Fibroblast of villous mesenchyme (primary cell): ENCODE results near the gene CHST12. TPM values are rescaled to one million over a fixed set of nuclear protein-coding genes. Genes with fewer than 3 reads are reported as not detected.
A peak's percentile ranks its signal among the peaks of the same experiment; 100 is the strongest.

Experiments used
- DNase-seq: peaks from one replicate; pipeline ENCODE4 v3.0.0-alpha.2; 2010; ENCODE audit warnings: low read depth
- H3K4me3 ChIP-seq: 2 replicates; pipeline ENCODE4 v1.5.1; 2011; ENCODE audit warnings: low read depth, mild to moderate bottlenecking, low read length
- total RNA-seq: library from RNA; depleted of rRNA; stranded (reverse); fragments of >200 nt; gene quantifications from 2 replicates; pipeline ENCODE4 v1.2.3, GENCODE V29; 2012
- TF ChIP-seq, protein P1 (sequence below): IDR thresholded peaks from 2 replicates; pipeline ENCODE4 v1.5.1; 2012; ENCODE audit warnings: low read depth, mild to moderate bottlenecking, low read length; ENCODE audit not compliant: insufficient read depth

CHST12 gene
- total RNA-seq, 1 donor, result 3.5 TPM

DNA sequence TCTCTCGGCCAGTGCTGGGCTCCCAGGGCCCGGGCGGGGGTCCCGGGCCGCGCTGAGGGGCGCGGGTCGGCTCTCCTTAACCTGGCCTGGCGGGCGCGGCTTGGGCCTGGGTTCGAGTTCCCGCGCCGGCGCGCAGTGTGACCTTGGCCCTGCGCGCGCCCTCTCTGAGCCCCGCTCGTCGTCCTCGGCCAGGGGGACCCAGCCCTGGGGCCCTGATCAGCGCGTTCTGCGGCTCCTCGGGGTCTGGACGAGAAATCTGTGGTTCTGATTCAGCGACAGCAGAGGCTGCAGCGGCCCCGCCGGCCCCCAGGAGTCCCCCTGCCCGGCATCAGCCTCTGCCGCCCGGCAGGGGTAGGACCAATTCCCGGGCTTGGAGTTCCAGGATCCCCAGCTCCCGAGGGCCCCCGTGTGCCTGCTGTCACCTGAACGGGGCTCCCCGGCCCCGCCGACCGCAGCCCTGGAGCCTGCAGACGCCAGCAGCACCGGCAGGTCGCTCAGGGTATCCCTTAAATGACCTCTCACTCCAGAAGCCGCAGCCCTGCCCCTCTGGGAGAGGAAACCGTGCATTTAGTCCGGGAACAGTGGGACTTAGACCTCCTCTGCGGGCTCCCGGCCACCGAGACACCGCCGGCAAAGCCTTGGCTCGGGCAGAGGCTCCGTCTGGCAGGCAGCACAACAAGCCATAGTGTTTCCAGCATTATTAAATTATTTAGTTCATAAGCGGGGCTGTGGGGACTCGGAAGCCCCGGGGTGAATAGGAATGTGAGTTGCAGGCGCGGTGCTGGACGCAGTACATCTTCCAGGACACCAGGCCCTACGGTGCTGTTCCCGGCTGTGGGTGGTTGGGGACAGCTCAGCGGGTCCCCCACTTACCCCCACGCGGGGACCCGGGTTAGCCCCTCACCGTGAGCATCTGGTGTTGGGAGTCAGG lies 572 bp downstream of the CHST12 start:
- peak; percentile 30 for DNase-seq
- H3K4me3 ChIP-seq, result peak overlapping the region; percentile 78
- TF ChIP-seq, protein P1, sequence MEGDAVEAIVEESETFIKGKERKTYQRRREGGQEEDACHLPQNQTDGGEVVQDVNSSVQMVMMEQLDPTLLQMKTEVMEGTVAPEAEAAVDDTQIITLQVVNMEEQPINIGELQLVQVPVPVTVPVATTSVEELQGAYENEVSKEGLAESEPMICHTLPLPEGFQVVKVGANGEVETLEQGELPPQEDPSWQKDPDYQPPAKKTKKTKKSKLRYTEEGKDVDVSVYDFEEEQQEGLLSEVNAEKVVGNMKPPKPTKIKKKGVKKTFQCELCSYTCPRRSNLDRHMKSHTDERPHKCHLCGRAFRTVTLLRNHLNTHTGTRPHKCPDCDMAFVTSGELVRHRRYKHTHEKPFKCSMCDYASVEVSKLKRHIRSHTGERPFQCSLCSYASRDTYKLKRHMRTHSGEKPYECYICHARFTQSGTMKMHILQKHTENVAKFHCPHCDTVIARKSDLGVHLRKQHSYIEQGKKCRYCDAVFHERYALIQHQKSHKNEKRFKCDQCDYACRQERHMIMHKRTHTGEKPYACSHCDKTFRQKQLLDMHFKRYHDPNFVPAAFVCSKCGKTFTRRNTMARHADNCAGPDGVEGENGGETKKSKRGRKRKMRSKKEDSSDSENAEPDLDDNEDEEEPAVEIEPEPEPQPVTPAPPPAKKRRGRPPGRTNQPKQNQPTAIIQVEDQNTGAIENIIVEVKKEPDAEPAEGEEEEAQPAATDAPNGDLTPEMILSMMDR, result peak; percentile 31

GRCh38 chr7:2404714-2405119 lies 1.3 kb downstream of the CHST12 start:
- TF ChIP-seq, protein P1, result no peak
- DNase-seq, result no peak
- peak overlapping the region; percentile 78 for H3K4me3 ChIP-seq

- H3K4me3 ChIP-seq, result no peak overlapping the region
- TF ChIP-seq, protein P1, result no peak
- DNase-seq, result no peak
Observed at GRCh38 chr7:2405201-2405600, 1.8 kb downstream of the CHST12 start.

DNA sequence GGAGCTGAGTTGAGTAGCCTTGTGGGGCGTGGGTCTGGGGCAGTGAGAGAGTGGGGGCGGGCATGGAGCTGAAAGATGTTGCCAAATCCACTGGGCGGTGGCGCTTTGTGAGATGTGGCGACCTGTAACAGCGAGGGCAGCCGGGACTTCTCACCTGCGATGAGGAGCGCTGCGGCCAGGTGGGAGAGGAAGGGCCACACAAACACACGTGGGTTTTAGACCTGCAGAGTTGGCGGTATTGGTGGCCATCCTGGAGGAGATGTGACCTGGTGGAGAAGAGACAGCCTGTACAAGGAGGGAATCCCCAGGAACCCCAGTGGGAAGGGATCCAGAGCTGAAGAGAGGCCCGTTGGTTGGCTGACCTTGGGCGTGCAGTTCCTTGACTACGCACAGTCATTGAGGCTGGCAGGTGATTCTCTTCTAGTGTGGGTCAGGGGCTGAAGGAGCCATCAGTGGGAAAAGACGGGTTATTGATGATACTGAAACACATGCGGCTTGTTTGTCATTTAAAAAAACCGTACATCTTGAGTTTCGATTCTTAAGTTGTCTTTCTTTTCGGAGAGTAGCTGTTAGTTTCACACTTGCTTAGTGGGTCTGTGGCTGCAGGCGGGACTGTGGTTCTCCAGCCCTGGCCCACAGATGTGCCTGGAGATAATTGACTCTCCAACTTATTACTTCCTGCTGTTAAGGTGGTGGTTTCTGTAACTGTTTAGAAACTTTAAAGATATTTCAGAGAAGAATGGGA lies 2.4 kb downstream of the CHST12 start:
- TF ChIP-seq, protein P1, result no peak
- DNase-seq, result no peak
- no peak overlapping the region for H3K4me3 ChIP-seq

- no peak for DNase-seq
- H3K4me3 ChIP-seq, result no peak overlapping the region
- TF ChIP-seq, protein P1, result no peak
Observed at GRCh38 chr7:2409745-2410414, 6.5 kb downstream of the CHST12 start.

GRCh38 chr7:2411049-2411448 lies 7.6 kb downstream of the CHST12 start:
- TF ChIP-seq, protein P1, result no peak
- no peak overlapping the region for H3K4me3 ChIP-seq
- no peak for DNase-seq
